ENCODE data around the gene TGFBR2.

GRCh38 chr3:30654269-30654668 lies 47.9 kb downstream of the TGFBR2 start:
- TF ChIP-seq, protein P1, sequence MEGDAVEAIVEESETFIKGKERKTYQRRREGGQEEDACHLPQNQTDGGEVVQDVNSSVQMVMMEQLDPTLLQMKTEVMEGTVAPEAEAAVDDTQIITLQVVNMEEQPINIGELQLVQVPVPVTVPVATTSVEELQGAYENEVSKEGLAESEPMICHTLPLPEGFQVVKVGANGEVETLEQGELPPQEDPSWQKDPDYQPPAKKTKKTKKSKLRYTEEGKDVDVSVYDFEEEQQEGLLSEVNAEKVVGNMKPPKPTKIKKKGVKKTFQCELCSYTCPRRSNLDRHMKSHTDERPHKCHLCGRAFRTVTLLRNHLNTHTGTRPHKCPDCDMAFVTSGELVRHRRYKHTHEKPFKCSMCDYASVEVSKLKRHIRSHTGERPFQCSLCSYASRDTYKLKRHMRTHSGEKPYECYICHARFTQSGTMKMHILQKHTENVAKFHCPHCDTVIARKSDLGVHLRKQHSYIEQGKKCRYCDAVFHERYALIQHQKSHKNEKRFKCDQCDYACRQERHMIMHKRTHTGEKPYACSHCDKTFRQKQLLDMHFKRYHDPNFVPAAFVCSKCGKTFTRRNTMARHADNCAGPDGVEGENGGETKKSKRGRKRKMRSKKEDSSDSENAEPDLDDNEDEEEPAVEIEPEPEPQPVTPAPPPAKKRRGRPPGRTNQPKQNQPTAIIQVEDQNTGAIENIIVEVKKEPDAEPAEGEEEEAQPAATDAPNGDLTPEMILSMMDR (optimal IDR thresholded peaks at IDR 0.05 in 1 of 3, IDR thresholded peaks at IDR 0.05 in 1 of 3, conservative IDR thresholded peaks at IDR 0.05 in 1 of 3; ENCODE audit: extremely low read depth in 1 of 3, insufficient read depth in 2 of 3, low read length in 3 of 3), result no peak
- TF ChIP-seq EZH2 (IDR thresholded peaks at IDR 0.05; ENCODE audit: low read length), result no peak

Data from keratinocyte (primary cell).